GM19351 (cell line): ENCODE results near the gene CYP2C9.

ENCODE experiments used
- ATAC-seq: cut with Tn5 transposase; IDR thresholded peaks from one replicate; pipeline ENCODE4 v1.9.1; 2021; ENCODE audit warnings: mild to moderate bottlenecking, moderate library complexity; ENCODE audit not compliant: unreplicated experiment

The CYP2C9 gene

DNA sequence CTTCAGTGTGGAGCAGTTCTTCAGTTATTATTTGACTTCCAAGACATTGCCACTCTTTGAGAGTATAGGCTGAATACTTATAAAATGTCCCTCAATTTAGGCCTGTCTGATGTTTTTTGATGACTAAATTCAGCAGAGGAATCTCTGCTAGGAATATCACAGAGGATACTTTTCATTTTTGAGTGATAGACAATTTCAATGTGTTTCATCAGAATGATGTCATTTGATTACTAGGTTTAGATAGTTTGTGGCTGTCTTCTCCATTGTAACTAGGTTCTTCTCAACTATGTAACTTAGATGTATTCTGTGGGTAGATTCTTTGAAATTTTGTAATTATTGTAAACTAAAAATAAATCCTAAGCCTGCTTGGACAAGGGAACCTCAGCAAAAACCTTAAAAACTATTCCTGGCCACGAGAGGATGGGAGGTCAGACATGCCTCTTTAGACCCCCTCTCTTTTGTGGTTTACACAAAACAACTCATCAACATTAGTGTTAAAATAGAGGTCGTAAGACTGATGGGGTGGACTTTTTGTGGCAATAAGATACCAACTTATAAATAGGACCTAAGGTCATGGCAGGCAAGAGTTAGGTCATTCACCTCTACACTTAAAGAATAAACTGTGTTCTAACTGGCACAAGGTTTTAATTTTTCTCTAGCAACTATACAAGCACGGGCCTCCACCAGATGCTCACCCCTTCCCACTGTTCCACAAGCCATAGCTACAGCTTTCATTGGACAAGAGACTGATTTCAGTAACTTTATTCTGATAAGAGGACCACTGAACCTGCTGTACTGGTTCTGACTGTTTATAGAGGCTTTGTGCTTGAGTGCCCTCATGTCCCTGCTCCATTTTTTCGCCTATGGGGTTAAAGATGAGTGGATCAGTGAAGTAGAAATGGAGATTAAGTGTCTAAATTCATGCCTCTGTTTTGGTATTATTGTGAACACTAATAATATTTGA lies 97.2 kb downstream of the CYP2C9 start:
- no peak for ATAC-seq

DNA sequence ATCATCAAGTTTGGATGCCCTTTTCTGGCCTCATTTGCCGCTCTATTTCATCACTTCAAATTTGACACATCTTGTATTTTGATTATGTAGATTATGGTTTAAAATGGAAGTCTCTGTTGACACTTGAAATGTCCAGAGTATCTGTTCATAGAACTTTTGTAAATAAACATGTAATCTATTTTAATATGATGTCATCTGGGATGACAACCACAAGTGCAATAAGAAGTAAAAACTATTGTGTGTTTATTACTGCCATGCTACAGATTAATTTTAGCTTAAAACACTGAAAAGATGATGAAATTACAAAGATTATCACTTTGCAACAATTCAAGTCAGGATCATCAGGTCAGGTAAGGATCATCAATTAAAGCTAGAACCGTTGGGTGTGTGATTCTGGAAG lies 100.8 kb downstream of the CYP2C9 start:
- ATAC-seq, result no peak
